ENCODE measurements around the gene USH1C. TPM values are rescaled to one million over a fixed set of nuclear protein-coding genes. Genes with fewer than 3 reads are reported as not detected.

The USH1C gene
- total RNA-seq, 1 experiment from 2014 or later = 1.0 TPM

DNA sequence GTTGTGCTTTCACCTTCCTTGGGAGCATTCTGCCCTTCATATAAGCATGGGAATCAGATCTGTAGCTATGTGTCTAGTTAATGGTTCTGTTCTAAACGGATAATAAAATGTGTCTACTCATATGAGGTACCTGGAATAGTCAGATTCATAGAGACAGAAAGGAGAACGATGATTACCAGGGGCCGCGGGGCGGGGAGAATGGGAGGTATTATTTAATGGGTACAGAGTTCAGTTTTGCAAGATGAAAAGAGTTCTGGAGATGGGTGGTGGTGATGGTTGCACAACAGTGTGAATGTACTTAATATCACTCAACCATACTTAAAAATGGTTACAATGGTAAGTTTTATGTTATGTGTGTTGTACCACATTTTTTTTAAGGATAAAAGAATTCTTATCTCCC, 57.6 kb downstream of the USH1C start:
- H2AK5ac ChIP-seq (ENCODE audit: insufficient read length, low read length) = no peak overlapping the region
- H3K18ac ChIP-seq (ENCODE audit: insufficient read length, low read depth, low read length) = no peak overlapping the region
- no peaks in the 10 kb centered on the region for H3K4me1 ChIP-seq (ENCODE audit: insufficient read depth, low read length)
- no peak overlapping the region for H4K91ac ChIP-seq (ENCODE audit: insufficient read length, low read depth, low read length)
- no peaks in the 10 kb centered on the region for H3K9me3 ChIP-seq (ENCODE audit: control insufficient read depth, low read depth, low read length)
- no peak overlapping the region for H2BK12ac ChIP-seq (ENCODE audit: insufficient read length, low read depth, low read length)
- H3K79me1 ChIP-seq (ENCODE audit: insufficient read depth, low read depth, low read length, poor library complexity, severe bottlenecking) = no peaks in the 10 kb centered on the region
- WGBS (ENCODE audit: extremely low coverage, insufficient read length, low lambda C conversion rate) = no CpG with 5 or more reads among the region's 5 CpGs
- H3K56ac ChIP-seq (ENCODE audit: insufficient read length, low read depth, low read length) = no peak overlapping the region
- no peaks in the 10 kb centered on the region for H3K79me2 ChIP-seq (ENCODE audit: insufficient read depth, low read length)
- H2AFZ ChIP-seq (ENCODE audit: low read length) = no peak overlapping the region
- H2BK5ac ChIP-seq (ENCODE audit: insufficient read length, low read length) = no peak overlapping the region
- Mint-ChIP-seq H3K4me1 (no peaks in the 10 kb centered on the region), H3K36me3 (ENCODE audit: insufficient read depth in 1 of 3, low read depth in 3 of 3) (peaks cover 0 to 7% (median 0%) of the 10 kb centered on the region in 3 experiments; a peak in 1 of 7 replicates), H3K4me3 (no peak overlapping the region), H3K27me3 (ENCODE audit: low read depth) (peaks cover 17% of the 10 kb centered on the region), H3K27ac (no peak overlapping the region), H3K9me3 (peaks cover 5 to 8% of the 10 kb centered on the region in 2 experiments; a peak in 3 of 5 replicates)
- TF ChIP-seq, protein P1, sequence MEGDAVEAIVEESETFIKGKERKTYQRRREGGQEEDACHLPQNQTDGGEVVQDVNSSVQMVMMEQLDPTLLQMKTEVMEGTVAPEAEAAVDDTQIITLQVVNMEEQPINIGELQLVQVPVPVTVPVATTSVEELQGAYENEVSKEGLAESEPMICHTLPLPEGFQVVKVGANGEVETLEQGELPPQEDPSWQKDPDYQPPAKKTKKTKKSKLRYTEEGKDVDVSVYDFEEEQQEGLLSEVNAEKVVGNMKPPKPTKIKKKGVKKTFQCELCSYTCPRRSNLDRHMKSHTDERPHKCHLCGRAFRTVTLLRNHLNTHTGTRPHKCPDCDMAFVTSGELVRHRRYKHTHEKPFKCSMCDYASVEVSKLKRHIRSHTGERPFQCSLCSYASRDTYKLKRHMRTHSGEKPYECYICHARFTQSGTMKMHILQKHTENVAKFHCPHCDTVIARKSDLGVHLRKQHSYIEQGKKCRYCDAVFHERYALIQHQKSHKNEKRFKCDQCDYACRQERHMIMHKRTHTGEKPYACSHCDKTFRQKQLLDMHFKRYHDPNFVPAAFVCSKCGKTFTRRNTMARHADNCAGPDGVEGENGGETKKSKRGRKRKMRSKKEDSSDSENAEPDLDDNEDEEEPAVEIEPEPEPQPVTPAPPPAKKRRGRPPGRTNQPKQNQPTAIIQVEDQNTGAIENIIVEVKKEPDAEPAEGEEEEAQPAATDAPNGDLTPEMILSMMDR (conservative IDR thresholded peaks at IDR 0.05) = no peak
- H3K4me2 ChIP-seq (ENCODE audit: insufficient read depth, insufficient read length, low read length) = no peak overlapping the region
- no peak overlapping the region for H3K27ac ChIP-seq (ENCODE audit: insufficient read length, low read depth, low read length)
- H3K14ac ChIP-seq (ENCODE audit: insufficient read depth, low read length) = no peak overlapping the region
- no peaks in the 10 kb centered on the region; the same call in 1 of the 2 replicates for H3K27me3 ChIP-seq (ENCODE audit: insufficient read depth, low read length)
- no peak for DNase-seq
- no peaks in the 10 kb centered on the region for H4K20me1 ChIP-seq (ENCODE audit: control insufficient read depth, insufficient read depth, insufficient read length)
- no peak overlapping the region for H3K9ac ChIP-seq (ENCODE audit: extremely low read depth, insufficient read length, low read length)
- no peak overlapping the region for H4K8ac ChIP-seq (replicated peaks; ENCODE audit: insufficient read length, low read depth, low read length)
- no peaks in the 10 kb centered on the region for H3K23me2 ChIP-seq (ENCODE audit: insufficient read length, low read depth, low read length, poor library complexity, severe bottlenecking)
- H2BK120ac ChIP-seq (ENCODE audit: low read depth, low read length, poor library complexity, severe bottlenecking) = no peak overlapping the region
- no peak overlapping the region for H3T11ph ChIP-seq (ENCODE audit: low read length)
- H3K4ac ChIP-seq (ENCODE audit: low read depth, low read length) = no peak overlapping the region
- no peak overlapping the region for H2BK20ac ChIP-seq (ENCODE audit: low read depth, low read length, poor library complexity, severe bottlenecking)
- H2BK15ac ChIP-seq (ENCODE audit: low read depth, low read length) = no peak overlapping the region
- no peak overlapping the region for H4K5ac ChIP-seq (ENCODE audit: insufficient read length, low read depth, low read length)
- H3K23ac ChIP-seq (ENCODE audit: insufficient read length, low read depth, low read length) = no peak overlapping the region
